Right renal cortex interstitium (tissue), 3 donors: ENCODE results near the gene SDK1. TPM values are rescaled to one million over a fixed set of nuclear protein-coding genes. Genes with fewer than 3 reads are reported as not detected.

Source experiments
- DNase-seq, 3 donors: peaks; one replicate each; pipeline ENCODE4 v3.0.0-alpha.2; 2013; ENCODE audit warnings: low read depth in 3 of 3, low spot score in 2 of 3
- polyA plus RNA-seq, 3 donors: library from polyadenylated mRNA; unstranded; fragments of 120-200 nt; gene quantifications; one replicate each; pipeline ENCODE4 v1.2.1, GENCODE V29; 2013; ENCODE audit not compliant: insufficient read length in 3 of 3

The SDK1 gene
- polyA plus RNA-seq, 3 donors = 5.8 to 7.5 (median 6.3) TPM

- DNase-seq = no peak
Measured at GRCh38 chr7:4024806-4025205, 723.8 kb downstream of the SDK1 start.

- no peak for DNase-seq
Measured at GRCh38 chr7:4025210-4025609, 724.2 kb downstream of the SDK1 start.

DNA sequence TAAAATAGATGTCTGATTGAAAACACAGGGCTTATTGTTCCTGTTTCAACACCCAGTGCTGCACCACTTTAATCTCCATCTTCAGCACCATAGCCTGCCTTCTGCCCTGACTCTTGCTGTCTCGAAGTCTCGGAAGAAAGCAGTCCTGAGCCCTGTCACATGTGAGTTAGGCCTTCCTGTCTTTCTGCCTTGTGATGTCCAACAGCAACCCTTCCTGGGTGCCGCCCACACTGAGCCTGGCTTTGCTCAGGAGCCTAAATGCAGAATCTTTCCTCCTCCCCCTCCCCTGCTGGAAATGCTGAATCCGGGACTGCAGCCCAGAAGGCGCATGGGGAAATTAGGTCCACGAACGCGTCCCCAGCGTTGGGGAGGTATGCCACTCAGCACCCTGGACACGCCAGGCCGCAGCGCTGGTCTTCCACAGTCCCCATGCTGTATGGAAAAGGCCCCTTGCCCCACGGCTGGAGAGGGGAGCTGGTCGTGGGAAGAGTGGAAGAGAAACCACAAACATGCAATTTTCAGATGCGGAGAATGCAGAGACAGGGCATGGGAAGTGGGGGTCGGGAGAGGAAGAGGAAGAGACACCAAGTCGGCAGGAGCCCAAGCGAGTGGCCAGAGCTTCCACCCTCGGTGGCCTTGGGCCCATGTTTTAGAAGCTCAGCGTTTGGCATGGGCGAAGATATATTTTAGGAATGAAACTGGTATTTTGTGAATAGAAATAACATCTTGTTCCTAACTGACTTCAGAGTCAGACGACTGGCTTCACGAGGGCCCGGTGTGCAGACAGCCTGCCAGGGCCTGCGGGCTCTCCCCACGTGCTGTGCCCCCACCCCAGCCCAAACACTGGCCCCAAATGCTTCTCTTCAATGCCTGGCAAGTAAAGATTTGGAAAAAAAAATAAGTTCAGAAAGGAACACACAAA is 724.9 kb downstream of the SDK1 start:
- no peak for DNase-seq

DNA sequence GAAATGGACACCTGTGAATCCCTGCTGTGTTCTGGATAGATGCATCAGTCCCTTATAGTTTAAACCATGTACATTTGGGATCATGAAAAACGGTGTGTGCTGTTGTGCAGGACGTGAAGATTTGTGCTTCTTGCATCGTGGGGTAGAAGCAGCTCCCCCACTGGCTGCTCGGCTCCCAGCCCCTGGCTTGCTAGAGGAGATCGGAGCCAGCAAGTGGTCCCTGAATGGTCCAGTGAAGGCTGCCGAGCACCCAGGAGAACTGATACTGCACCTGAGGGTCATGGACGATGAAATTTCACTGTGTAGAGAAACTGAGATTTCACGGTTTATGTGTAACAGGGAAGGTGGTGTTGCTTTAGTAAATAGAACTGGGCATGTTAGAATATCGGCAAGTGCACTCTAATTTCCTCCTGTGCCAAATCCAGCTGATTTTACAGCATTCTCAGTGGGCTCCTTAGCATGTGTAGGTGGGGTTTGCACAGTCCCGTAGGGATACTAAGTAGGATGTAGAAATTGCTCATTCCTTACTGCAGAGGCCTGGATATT is 726.0 kb downstream of the SDK1 start:
- DNase-seq = no peak

- DNase-seq = no peak
Measured at GRCh38 chr7:4028221-4028620, 727.2 kb downstream of the SDK1 start.

GRCh38 chr7:4029941-4030340 is 728.9 kb downstream of the SDK1 start:
- no peak for DNase-seq

GRCh38 chr7:4030346-4030950 is 729.4 kb downstream of the SDK1 start:
- DNase-seq = no peak

DNA sequence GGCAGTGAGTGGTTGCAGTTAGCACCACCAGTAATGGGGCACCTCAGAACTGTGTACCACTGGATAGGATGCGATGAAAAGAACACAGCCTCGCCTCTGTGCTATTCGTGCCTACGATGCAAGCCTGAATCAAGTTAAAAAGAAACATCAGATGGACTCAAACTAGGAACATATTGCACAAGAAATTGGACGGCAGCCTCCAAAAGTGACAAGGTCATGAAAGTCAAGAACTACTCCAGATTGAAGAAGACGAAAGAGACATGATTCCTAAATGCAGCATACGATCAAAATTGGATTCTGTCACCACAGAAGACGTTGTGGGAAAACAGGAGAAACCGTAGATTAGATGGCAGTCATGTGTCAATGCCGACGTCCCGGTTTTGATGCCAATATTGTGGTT is 732.9 kb downstream of the SDK1 start:
- DNase-seq = no peak

DNA sequence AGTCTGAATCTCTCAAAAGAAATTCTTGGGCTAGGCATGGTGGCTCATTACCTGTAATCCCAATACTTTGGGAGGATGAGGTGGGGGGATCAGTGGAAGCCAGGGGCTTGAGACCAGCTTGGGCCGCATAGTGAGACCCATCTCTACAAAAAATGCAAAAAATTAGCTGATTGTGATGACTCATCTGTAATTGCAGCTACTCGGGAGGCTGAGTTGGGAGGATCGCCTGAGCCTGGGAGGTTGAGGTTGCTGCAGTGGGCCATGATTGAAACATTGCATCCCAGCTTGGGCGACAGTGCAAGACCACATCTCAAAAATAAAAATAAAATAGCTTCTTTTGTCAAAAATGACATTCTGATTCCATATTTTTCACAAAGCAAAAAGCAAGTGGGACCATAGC is 736.3 kb downstream of the SDK1 start:
- no peak for DNase-seq

DNA sequence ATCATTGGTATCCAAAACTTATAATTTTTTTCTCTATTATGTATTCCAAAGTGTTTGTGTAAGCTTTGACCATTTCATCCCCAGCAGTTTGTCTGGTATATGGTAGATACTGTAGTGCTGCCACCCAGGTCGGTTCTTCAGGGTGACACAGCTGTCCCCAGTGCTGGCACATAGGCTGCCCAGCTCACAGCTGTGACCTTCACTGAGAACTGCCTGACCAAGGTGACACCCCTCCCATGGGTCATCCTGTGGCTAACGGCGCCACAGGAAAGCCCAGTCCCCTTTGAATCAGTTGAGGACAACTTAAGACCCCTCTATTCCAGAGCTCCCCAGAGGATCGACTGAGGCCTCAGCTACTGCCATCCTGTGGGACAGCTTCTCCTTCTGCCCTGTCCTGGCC is 736.8 kb downstream of the SDK1 start:
- no peak for DNase-seq

DNA sequence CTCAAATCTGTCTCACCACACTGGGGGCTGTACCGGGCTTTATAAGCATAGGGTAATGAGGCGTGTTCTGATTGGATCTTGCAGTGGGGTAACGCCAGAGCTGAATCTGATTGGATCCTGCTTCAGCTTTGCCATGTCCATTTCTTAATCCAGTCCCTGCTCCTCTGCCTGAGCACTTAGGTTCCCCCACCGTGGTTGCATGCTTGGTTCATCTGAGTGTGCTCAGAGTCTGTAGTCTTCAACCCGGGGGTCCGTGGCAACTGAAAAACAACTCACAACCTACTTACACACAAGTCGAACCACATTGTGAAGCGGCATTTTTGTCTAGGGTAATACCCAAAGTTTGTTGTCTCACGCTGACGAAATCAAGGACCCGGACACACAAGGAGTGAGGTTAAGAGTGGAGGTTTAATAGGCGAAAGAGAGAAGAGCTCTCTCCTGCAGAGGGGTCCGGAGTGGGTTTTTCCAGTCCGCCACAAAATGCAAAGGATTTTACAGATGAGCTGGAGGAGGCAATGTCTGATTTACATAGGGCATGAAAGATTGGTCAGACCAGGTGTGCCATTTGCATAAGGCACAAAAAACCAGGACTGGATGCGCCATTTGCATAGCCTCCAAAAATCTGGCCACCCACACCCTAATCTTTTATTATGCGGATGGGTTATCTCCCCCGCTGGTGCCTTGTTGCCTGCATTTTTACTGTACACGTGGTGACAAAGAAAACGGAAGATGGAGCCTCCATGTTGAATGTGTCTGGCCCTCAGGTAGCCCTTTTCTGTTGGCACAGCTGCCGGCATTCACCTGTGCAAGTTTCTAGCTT is 739.3 kb downstream of the SDK1 start:
- DNase-seq = no peak

DNA sequence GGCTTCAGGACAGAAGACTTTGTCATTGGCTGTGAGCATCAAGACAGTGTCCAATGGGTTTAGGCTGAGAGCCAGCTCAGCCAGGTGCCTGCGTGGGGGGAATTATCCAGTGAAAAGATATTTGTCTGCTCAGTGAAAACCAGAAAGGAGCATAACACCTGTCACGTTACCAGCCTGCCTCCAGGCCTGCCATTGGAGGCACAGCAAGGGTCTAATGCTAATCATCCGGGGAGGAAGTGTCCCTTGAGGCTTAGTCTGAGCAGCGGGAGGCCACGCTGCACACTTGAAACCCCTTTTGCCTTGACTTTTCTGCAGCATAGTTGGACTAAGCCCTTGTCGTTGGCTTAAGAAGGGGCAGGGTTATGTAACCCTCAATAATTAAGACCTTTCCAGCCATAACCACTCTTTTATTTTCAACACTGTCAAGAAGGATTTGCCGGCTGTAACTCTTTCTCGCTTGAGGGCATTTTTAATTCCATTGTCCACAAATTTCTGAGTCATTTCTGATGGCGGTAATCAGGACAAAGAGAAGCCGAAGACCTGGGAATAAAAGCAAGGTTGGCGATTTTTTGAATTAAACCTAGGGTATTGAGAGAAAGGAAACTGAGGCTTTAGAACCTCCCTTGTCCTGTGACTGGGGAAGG is 741.5 kb downstream of the SDK1 start:
- DNase-seq = no peak

DNA sequence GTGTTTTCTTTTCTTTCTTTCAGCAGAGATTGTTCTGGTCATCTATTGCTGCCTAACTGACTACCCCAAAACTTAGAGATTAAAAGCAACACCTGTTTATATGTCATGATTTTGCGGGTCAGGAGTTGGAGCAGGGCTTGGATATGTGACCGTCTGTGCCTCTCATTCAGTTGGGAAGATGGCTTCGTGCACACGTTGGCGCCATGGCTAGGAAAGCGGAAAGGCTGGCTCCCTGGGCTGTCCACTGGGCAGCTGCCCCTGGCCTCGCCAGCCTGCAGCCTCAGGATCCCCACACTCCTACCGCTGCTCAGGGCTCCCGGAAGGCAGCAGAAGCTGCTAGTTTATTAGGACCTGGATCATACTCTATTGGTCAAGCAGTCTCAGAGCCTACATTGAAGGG is 742.9 kb downstream of the SDK1 start:
- no peak for DNase-seq

DNA sequence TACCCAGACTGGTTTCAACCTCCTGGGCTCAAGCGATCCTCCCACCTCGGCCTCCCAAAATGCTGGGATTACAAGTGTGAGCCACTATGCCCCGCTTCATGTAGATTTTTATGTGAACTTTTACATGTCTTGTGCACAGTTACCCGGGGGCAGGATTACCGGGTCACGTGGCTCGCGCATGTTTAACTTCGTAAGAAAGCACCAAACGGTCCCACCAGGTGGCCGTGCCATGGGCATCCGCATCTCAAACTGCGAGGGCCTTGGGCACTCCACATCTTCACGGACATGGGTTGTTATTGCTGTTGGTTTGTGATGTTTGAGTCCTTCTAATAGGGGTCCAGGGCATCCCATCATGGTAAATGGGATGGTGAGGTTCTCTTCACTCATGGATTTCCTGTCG is 744.4 kb downstream of the SDK1 start:
- DNase-seq = no peak

DNA sequence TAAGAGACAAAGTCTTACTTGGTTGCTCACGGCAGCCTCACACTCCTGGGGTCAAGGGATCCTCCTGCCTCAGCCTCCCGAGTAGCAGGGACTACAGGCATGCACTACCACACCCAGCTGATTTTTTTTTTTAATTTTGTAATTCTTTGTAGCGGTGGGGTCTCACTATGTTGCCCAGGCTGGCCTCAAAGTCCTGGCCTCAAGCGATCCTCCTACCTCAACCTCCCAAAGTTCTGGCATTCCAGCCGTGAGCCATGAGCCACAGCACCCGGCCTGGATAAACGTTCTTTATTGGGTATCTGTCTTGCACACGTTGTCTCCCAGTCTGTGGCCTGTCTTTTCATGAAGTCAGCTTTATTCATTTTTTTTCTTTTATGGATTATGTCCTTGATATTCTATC is 744.9 kb downstream of the SDK1 start:
- DNase-seq = no peak

- DNase-seq = no peak
Measured at GRCh38 chr7:4048336-4048735, 747.3 kb downstream of the SDK1 start.

- DNase-seq = no peak
Measured at GRCh38 chr7:4049202-4049601, 748.1 kb downstream of the SDK1 start.

DNA sequence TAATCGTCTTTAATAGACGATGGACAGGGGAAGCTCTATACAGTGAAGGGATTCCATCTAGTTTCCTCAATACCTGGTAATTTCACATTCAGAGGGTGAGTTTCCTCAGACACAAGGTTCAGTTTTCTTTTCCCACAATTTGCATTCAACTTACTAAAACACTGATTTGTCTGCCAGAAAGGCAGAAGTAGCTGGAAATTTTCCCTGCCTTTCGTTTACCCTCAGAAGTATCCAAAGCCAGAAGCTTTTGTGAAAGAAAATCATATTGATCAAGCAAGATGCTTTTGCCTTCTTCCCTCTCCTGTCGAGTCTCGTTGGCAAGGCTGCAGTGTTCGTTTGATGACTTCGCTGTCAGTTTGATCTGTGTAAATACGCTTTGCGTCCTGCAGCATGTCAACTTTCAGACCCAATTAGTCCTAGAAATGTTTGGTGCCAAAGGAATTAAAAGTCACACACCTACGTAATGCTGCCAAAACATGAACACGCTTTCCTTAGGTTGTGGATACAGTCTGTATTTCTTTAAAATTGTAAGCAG is 749.1 kb downstream of the SDK1 start:
- DNase-seq = no peak

DNA sequence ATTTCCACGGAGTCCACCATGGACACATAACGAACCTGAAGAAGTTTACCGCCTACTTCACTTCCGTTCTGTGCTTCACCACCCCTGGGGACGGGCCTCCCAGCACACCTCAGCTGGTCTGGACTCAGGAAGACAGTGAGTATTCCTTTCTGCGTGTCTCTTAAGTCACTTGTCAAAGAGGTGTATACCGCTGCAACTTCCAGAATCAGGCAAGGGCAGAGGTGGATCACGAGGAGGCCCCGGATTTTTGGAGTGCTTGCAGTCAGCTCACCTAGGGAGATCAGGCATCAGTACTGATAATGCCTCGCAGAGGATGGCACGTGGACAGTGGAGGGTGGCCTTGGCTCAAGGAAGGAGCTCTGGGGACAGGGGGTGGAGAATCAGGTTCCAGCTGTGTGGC is 750.6 kb downstream of the SDK1 start:
- DNase-seq = no peak

DNA sequence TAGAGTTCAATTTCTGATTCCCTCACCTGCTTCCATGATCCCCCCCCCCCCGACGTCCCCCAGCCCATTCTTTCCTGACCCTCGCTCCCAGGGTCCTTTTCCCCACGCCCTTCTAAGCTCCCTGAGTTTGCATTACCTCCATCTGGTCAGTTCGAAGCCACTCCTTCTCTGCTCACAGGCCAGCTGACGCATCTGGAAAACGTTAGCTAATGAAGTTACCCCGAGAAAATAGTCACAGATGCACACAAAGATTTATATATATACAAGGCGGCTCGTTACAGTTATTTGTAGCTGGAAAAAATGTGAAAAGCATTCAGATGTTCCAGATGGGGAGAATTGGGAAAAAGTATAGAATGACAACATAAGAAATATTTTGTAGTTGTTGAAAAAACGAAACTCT is 751.1 kb downstream of the SDK1 start:
- no peak for DNase-seq
